HG03460 (cell line): ENCODE measurements around the gene IGFBP3.

Experiments
- ATAC-seq: cut with Tn5 transposase; IDR thresholded peaks from one replicate; pipeline ENCODE4 v1.9.1; 2021; ENCODE audit not compliant: unreplicated experiment

IGFBP3 gene

GRCh38 chr7:45923290-45923689 is 2.2 kb upstream of the IGFBP3 start:
- no peak for ATAC-seq

GRCh38 chr7:45922810-45923209 is 1.7 kb upstream of the IGFBP3 start:
- no peak for ATAC-seq

- ATAC-seq = no peak
Observed at GRCh38 chr7:45921699-45922519, 837 bp upstream of the IGFBP3 start.

- no peak for ATAC-seq
Observed at GRCh38 chr7:45921381-45921698, 268 bp upstream of the IGFBP3 start.

GRCh38 chr7:45919993-45920459 is 1.0 kb downstream of the IGFBP3 start:
- ATAC-seq = no peak

- no peak for ATAC-seq
Observed at GRCh38 chr7:45919231-45919784, 1.8 kb downstream of the IGFBP3 start.

GRCh38 chr7:45918556-45918955 is 2.5 kb downstream of the IGFBP3 start:
- no peak for ATAC-seq

- no peak for ATAC-seq
Observed at GRCh38 chr7:45917658-45918057, 3.4 kb downstream of the IGFBP3 start.

- ATAC-seq = no peak
Observed at GRCh38 chr7:45917064-45917463, 4.0 kb downstream of the IGFBP3 start.

- ATAC-seq = no peak
Observed at GRCh38 chr7:45915606-45916005, 5.5 kb downstream of the IGFBP3 start.

- no peak for ATAC-seq
Observed at GRCh38 chr7:45914911-45915310, 6.2 kb downstream of the IGFBP3 start.

GRCh38 chr7:45912972-45913371 is 8.1 kb downstream of the IGFBP3 start:
- ATAC-seq = no peak

GRCh38 chr7:45911311-45911710 is 9.8 kb downstream of the IGFBP3 start:
- ATAC-seq = no peak

GRCh38 chr7:45910855-45911254 is 10.2 kb downstream of the IGFBP3 start:
- ATAC-seq = no peak

- ATAC-seq = no peak
Observed at GRCh38 chr7:45909561-45909960, 11.5 kb downstream of the IGFBP3 start.

- no peak for ATAC-seq
Observed at GRCh38 chr7:45902820-45903219, 18.3 kb downstream of the IGFBP3 start.

GRCh38 chr7:45901566-45901965 is 19.5 kb downstream of the IGFBP3 start:
- ATAC-seq = no peak

- ATAC-seq = no peak
Observed at GRCh38 chr7:45898222-45898621, 22.9 kb downstream of the IGFBP3 start.

GRCh38 chr7:45897042-45897690 is 23.9 kb downstream of the IGFBP3 start:
- ATAC-seq = no peak

- ATAC-seq = no peak
Observed at GRCh38 chr7:45894665-45895062, 26.4 kb downstream of the IGFBP3 start.

- no peak for ATAC-seq
Observed at GRCh38 chr7:45893996-45894664, 26.9 kb downstream of the IGFBP3 start.
